Psoas muscle (tissue), 8 donors: ENCODE results near the gene TP53I13. TPM values are rescaled to one million over a fixed set of nuclear protein-coding genes. Genes with fewer than 3 reads are reported as not detected.

Experiments
- ATAC-seq, 4 donors: fragments of 200-7000 bp; cut with Tn5 transposase; one replicate each; pipeline ENCODE4 v1.9.1; 2020; ENCODE audit warnings: moderate library complexity in 3 of 4, mild to moderate bottlenecking in 2 of 4
- DNase-seq, 2 donors: peaks; one replicate each; pipeline ENCODE4 v3.0.0-alpha.2; 2020
- H3K27ac ChIP-seq: fragments of 200-600 bp; one replicate; pipeline ENCODE4 v1.8.0; 2022
- H3K27me3 ChIP-seq, 3 donors: fragments of 200-600 bp in 1 of 3; one replicate each; pipeline versions ENCODE4 v1.6.1 to v1.8.0; 2013 to 2022; ENCODE audit warnings: low read length in 2 of 3, mild to moderate bottlenecking in 2 of 3, moderate library complexity in 1 of 3; ENCODE audit not compliant: insufficient read depth in 3 of 3
- H3K36me3 ChIP-seq, 2 donors: fragments of 200-600 bp in 1 of 2; one replicate each; pipeline versions ENCODE4 v1.6.1 to v1.8.0; 2013 to 2022; ENCODE audit warnings: low read depth in 1 of 2, mild to moderate bottlenecking in 1 of 2, moderate library complexity in 1 of 2; ENCODE audit not compliant: insufficient read depth in 1 of 2
- H3K4me1 ChIP-seq: fragments of 200-600 bp; one replicate; pipeline ENCODE4 v1.8.0; 2022
- H3K4me3 ChIP-seq: fragments of 200-600 bp; one replicate; pipeline ENCODE4 v1.8.0; 2022; ENCODE audit warnings: mild to moderate bottlenecking
- H3K9me3 ChIP-seq: fragments of 200-600 bp; one replicate; pipeline ENCODE4 v1.8.0; 2022
- WGBS, 3 donors: extraction: QIAGEN DNeasy Blood & Tissue Kit; methylation state at CpG; one replicate each; pipeline versions ENCODE4 v1.1.6 to v1.1.7; 2013; 5-methylcytosine and 5-hydroxymethylcytosine counted together
- intact Hi-C, 2 donors: fragments of 100-400 bp; cut with DNase I; formaldehyde crosslinking; loops; one replicate each; pipeline versions ENCODE4 v1.11.0 to v1.14.2; 2022
- polyA plus RNA-seq, 3 donors: library from polyadenylated mRNA; stranded (reverse); fragments of 200-250 nt; gene quantifications; one replicate each; pipeline ENCODE4 v1.2.3, GENCODE V29; 2013
- total RNA-seq, 4 donors: library from RNA; stranded (reverse); fragmentation: NEBNext Ultra II Directional in 2 of 4; extraction: Animal tissue kit (Norgen Biotek cat#: 25700) in 2 of 4; gene quantifications; one replicate each; pipeline versions ENCODE4 v1.2.1 to v1.2.4, GENCODE V29; 2021 to 2023
- TF ChIP-seq, protein P1 (sequence below): fragments of 200-600 bp; IDR thresholded peaks from one replicate; pipeline ENCODE4 v1.8.0; 2022; ENCODE audit warnings: antibody characterized with exemption
- donor health status: healthy with polysubstance abuse.
- donor health status: DM: no; HTN: no; CAD: no; lungs with moderate emphysema.
- donor health status: Bipolar disorder and iron deficiency.
- donor health status: healthy.
- donor health status: DM: yes; HTN: yes; CAD: no.
- donor health status: DM: no; HTN: no; CAD: no.
- donor health status: DM: no; HTN: no; CAD: no.
- donor health status: DM: yes; HTN: yes; CAD: no.

The TP53I13 gene
- total and polyA plus RNA-seq, 7 donors = 13.3 to 46.1 (median 20.9) TPM

GRCh38 chr17:29583324-29584248 is 15.1 kb downstream of the TP53I13 start:
- peak in 1 of 2 donors; percentile 51 for DNase-seq
- Histone ChIP-seq H3K36me3 (peaks cover 0 to 44% of the 10 kb centered on the region in 2 donors), H3K27me3 (no peaks in the 10 kb centered on the region), H3K4me3 (no peak overlapping the region), H3K27ac (peak overlapping the region; percentile 65), H3K9me3 (no peaks in the 10 kb centered on the region), H3K4me1 (peaks cover 58% of the 10 kb centered on the region)
- TF ChIP-seq, protein P1, sequence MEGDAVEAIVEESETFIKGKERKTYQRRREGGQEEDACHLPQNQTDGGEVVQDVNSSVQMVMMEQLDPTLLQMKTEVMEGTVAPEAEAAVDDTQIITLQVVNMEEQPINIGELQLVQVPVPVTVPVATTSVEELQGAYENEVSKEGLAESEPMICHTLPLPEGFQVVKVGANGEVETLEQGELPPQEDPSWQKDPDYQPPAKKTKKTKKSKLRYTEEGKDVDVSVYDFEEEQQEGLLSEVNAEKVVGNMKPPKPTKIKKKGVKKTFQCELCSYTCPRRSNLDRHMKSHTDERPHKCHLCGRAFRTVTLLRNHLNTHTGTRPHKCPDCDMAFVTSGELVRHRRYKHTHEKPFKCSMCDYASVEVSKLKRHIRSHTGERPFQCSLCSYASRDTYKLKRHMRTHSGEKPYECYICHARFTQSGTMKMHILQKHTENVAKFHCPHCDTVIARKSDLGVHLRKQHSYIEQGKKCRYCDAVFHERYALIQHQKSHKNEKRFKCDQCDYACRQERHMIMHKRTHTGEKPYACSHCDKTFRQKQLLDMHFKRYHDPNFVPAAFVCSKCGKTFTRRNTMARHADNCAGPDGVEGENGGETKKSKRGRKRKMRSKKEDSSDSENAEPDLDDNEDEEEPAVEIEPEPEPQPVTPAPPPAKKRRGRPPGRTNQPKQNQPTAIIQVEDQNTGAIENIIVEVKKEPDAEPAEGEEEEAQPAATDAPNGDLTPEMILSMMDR = no peak
- no peak for ATAC-seq
- intact Hi-C loops = loop anchor here in 1 of 2 donors (10.0 kb wide), 1 partner anchor 351 kb away; the partner anchor contains the start of gene SSH2
- 82 to 85% (median 82%) methylated on average over 16 of the region's 16 CpGs for WGBS, 3 donors

- Histone ChIP-seq H3K27ac (peak overlapping the region; percentile 65), H3K36me3 (peaks cover 0 to 35% of the 10 kb centered on the region in 2 donors), H3K4me3 (peak overlapping the region; percentile 24), H3K9me3 (no peaks in the 10 kb centered on the region), H3K4me1 (peaks cover 58% of the 10 kb centered on the region), H3K27me3 (no peaks in the 10 kb centered on the region)
- TF ChIP-seq, protein P1 = no peak
- peak in 1 of 2 donors; percentile 78 for DNase-seq
- 42 to 69% (median 54%) methylated on average over 11 to 12 of the region's 12 CpGs for WGBS, 3 donors
- intact Hi-C loops = loop anchor here in 1 of 2 donors (10.0 kb wide), 1 partner anchor 350 kb away; the partner anchor contains the start of gene SSH2
- ATAC-seq = peak in 3 of 4 donors; percentile 18 to 38 (median 32)
Observed at GRCh38 chr17:29584452-29585079, 16.1 kb downstream of the TP53I13 start.

DNA sequence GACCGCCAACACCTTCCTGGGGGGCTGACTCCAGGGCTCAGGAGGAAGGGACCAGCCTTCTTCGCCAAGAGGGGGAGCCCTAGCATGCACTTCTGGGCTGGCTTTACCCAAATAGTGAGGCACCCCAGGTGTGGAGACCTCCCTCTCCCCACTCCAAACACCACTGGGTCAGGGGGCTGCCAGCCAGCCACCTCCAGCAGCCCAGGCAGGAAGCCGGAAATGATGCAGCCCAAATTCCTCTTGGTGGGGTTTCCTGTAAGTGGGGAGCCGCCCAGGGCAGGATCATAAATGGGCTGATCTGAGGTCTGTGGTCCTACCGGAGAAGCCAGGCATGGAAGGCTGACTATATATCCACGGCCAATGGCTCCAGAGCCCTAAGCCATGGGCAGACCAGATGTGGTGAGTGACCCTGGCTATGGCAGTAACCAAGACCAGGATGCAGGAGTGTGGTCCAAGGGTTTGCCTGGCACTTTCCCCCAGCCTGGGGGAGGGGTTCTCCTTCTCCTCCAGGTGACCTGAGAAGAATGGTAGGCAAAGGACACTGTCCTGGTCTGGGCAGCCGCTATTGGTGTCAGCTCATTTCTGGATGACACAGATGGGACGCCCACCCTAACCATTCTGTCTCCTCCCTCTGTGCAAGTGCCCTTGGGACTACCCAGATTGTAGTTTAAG is 16.7 kb downstream of the TP53I13 start:
- WGBS, 3 donors = 63 to 72% (median 68%) methylated on average over 8 of the region's 8 CpGs

More for the DNA sequence above, 16.7 kb downstream of the TP53I13 start:
- no peak for ATAC-seq
- peak overlapping the region; percentile 24 for H3K4me3 ChIP-seq
- peaks cover 0 to 28% of the 10 kb centered on the region in 2 donors for H3K36me3 ChIP-seq
- H3K4me1 ChIP-seq = peaks cover 63% of the 10 kb centered on the region
- intact Hi-C loops = loop anchor here in 1 of 2 donors (10.0 kb wide), 1 partner anchor 350 kb away; the partner anchor contains the start of gene SSH2
- no peaks in the 10 kb centered on the region for H3K27me3 ChIP-seq
- H3K9me3 ChIP-seq = no peaks in the 10 kb centered on the region
- H3K27ac ChIP-seq = peak overlapping the region; percentile 65
- TF ChIP-seq, protein P1 = no peak
- peak in 1 of 2 donors; percentile 53 for DNase-seq
